OCI-LY7 (cell line): ENCODE results near the gene AUTS2. TPM values are rescaled to one million over a fixed set of nuclear protein-coding genes. Genes with fewer than 3 reads are reported as not detected.

ENCODE experiments used
- BruUV-seq: library from RNA; stranded (reverse); fragments of 400-500 nt; replicated peaks from 2 replicates; lab custom pipeline; 2021; lab: Mats Ljungman, UMichigan
- CTCF ChIA-PET: fragments of 300-600 bp; sonication (Branson Sonifier 250); formaldehyde crosslinking; loops from one replicate; lab custom pipeline; 2022; ENCODE audit warnings: antibody characterized with exemption; ENCODE audit not compliant: unreplicated experiment; lab: Charles Lee
- POLR2A ChIA-PET: fragments of 300-600 bp; sonication (Branson Sonifier 250); formaldehyde crosslinking; loops from one replicate; lab custom pipeline; 2022; ENCODE audit warnings: antibody characterized with exemption; lab: Charles Lee
- DNase-seq: peaks from one replicate; pipeline ENCODE4 v3.0.0-alpha.2; 2015; ENCODE audit warnings: low spot score
- H2AFZ ChIP-seq: fragments of 200-600 bp; sonication (generic), shearing (Covaris generic); 2 replicates; pipeline ENCODE4 v1.6.1; 2014; ENCODE audit warnings: mild to moderate bottlenecking, antibody characterized with exemption, low read length, moderate library complexity
- H3K27ac ChIP-seq: fragments of 200-600 bp; sonication (generic); 2 replicates; pipeline ENCODE4 v1.5.1; 2014; ENCODE audit warnings: mixed run types, low read depth, mild to moderate bottlenecking, moderate library complexity, low read length, inconsistent platforms; ENCODE audit not compliant: poor library complexity, severe bottlenecking
- H3K36me3 ChIP-seq: fragments of 200-600 bp; sonication (generic); 2 replicates; pipeline ENCODE4 v1.6.1; 2014; ENCODE audit warnings: mild to moderate bottlenecking, antibody characterized with exemption, low read length, moderate library complexity, mixed read lengths; ENCODE audit not compliant: insufficient read depth
- H3K4me1 ChIP-seq: fragments of 200-600 bp; sonication (generic); 2 replicates; pipeline ENCODE4 v1.5.1; 2014; ENCODE audit warnings: mild to moderate bottlenecking, low read length; ENCODE audit not compliant: insufficient read depth, poor library complexity, severe bottlenecking
- H3K4me2 ChIP-seq: fragments of 200-600 bp; sonication (generic); 2 replicates; pipeline ENCODE4 v1.6.1; 2014; ENCODE audit warnings: mild to moderate bottlenecking, low read length
- H3K4me3 ChIP-seq: fragments of 200-600 bp; sonication (generic); 2 replicates; pipeline ENCODE4 v1.5.1; 2014; ENCODE audit warnings: mild to moderate bottlenecking, low read depth, low read length; ENCODE audit not compliant: poor library complexity, severe bottlenecking
- H3K79me2 ChIP-seq: fragments of 200-600 bp; sonication (generic); 2 replicates; pipeline ENCODE4 v1.6.1; 2016; ENCODE audit warnings: low read depth, mild to moderate bottlenecking, low read length, moderate library complexity, mixed read lengths; ENCODE audit not compliant: insufficient read depth
- H3K9me2 ChIP-seq: fragments of 200-600 bp; sonication (generic); 2 replicates; pipeline ENCODE4 v1.6.1; 2016; ENCODE audit warnings: mild to moderate bottlenecking, low read length, mixed read lengths; ENCODE audit not compliant: insufficient read depth
- H3K9me3 ChIP-seq: fragments of 200-600 bp; sonication (generic); 2 replicates; pipeline ENCODE4 v1.6.1; 2014; ENCODE audit warnings: mild to moderate bottlenecking, mixed run types, low read length, mixed read lengths
- H4K20me1 ChIP-seq: fragments of 200-600 bp; sonication (generic); 2 replicates; pipeline ENCODE4 v1.6.1; 2014; ENCODE audit warnings: mild to moderate bottlenecking, antibody characterized with exemption, low read length, moderate library complexity, mixed read lengths; ENCODE audit not compliant: insufficient read depth
- EZH2phosphoT487 ChIP-seq: fragments of 200-600 bp; sonication (generic); IDR thresholded peaks from 2 replicates; pipeline ENCODE4 v1.6.1; 2018; ENCODE audit warnings: low read depth, borderline replicate concordance, mild to moderate bottlenecking, mixed run types, antibody characterized with exemption, low read length, moderate library complexity, mixed read lengths
- intact Hi-C: fragments of 100-400 bp; cut with micrococcal nuclease; formaldehyde crosslinking; loops from one replicate; pipeline ENCODE4 v1.10.0; 2022; ENCODE audit not compliant: unreplicated experiment
- total RNA-seq, 2 experiments: library from RNA; depleted of rRNA in 1 of 2; stranded (reverse); fragments of >200 nt in 1 of 2; shearing (Covaris generic) in 1 of 2; gene quantifications; 2 replicates each; pipeline ENCODE4 v1.2.3, GENCODE V29; 2014 to 2022
- TF ChIP-seq, protein P1 (sequence below): fragments of 200-600 bp; sonication (generic); conservative IDR thresholded peaks from 2 replicates; pipeline ENCODE4 v1.5.1; 2014; ENCODE audit warnings: mild to moderate bottlenecking, antibody characterized with exemption, low read length, moderate library complexity, mixed read lengths

AUTS2 gene
- total RNA-seq, 2 experiments from 2014 or later = 37.9 to 78.5 TPM

DNA sequence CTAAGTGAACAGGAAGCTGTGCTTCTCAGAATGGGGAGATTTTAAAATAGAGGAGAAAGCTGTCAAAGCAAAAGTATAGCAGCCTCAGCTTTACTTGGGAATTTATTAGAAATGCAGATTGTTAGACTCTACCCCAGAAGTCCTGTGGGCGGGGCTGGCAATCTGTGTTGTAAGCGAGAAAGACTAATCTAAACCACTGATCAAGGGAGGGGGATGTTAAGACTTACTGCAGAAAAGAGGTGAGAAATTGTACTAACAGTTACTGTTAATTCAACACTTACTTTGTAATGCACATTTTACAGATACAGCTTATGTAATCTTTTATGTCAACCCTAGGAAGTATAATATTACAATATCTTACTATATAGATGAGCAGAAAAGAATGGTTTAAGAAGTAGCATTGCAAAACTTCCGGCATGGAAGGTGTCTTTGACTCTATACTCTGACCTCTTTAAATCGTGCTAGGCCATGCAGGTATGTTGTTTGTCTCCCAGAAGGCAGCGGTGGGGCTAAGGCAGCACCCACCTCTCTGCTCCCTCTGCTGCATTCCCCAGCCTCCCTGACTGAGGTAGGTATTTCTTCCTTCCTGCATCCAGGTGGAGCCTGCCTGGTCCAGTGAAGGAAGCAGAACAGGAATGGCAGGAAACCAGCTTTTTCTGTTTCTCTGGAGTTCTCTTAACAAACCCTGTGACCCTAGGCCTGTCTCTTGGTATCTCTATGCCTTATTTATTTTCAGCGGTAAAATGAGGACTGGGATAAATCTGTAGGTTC, 462.2 kb downstream of the AUTS2 start:
- H3K27ac ChIP-seq = no peak overlapping the region
- H3K36me3 ChIP-seq = no peaks in the 10 kb centered on the region
- no peak overlapping the region for H2AFZ ChIP-seq
- no TSS peak for BruUV-seq
- H3K4me2 ChIP-seq = no peak overlapping the region
- no peak for TF ChIP-seq EZH2phosphoT487
- TF ChIP-seq, protein P1, sequence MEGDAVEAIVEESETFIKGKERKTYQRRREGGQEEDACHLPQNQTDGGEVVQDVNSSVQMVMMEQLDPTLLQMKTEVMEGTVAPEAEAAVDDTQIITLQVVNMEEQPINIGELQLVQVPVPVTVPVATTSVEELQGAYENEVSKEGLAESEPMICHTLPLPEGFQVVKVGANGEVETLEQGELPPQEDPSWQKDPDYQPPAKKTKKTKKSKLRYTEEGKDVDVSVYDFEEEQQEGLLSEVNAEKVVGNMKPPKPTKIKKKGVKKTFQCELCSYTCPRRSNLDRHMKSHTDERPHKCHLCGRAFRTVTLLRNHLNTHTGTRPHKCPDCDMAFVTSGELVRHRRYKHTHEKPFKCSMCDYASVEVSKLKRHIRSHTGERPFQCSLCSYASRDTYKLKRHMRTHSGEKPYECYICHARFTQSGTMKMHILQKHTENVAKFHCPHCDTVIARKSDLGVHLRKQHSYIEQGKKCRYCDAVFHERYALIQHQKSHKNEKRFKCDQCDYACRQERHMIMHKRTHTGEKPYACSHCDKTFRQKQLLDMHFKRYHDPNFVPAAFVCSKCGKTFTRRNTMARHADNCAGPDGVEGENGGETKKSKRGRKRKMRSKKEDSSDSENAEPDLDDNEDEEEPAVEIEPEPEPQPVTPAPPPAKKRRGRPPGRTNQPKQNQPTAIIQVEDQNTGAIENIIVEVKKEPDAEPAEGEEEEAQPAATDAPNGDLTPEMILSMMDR = no peak
- no peaks in the 10 kb centered on the region for H3K9me3 ChIP-seq
- H3K4me3 ChIP-seq = no peak overlapping the region
- intact Hi-C loops = no loop called here
- H3K4me1 ChIP-seq = no peaks in the 10 kb centered on the region
- no peaks in the 10 kb centered on the region for H3K9me2 ChIP-seq
- CTCF ChIA-PET = no interaction called here
- no peak for DNase-seq
- H4K20me1 ChIP-seq = no peaks in the 10 kb centered on the region
- no peaks in the 10 kb centered on the region for H3K79me2 ChIP-seq
- POLR2A ChIA-PET = interaction anchor here (0.6 to 1.6 kb wide), 4 partner anchors 9 to 1019 kb away, joined by 3 to 5 read pairs (median 4); no protein-coding TSS in a partner anchor

GRCh38 chr7:70063371-70063770, 465.1 kb downstream of the AUTS2 start:
- TF ChIP-seq, protein P1 = no peak
- no peak for TF ChIP-seq EZH2phosphoT487
- no peaks in the 10 kb centered on the region for H3K4me1 ChIP-seq
- no peak for DNase-seq
- no peaks in the 10 kb centered on the region for H3K36me3 ChIP-seq
- CTCF ChIA-PET = interaction anchor here (1.2 kb wide), 1 partner anchor 13 kb away, joined by 4 read pairs; no protein-coding TSS in a partner anchor
- intact Hi-C loops = no loop called here
- BruUV-seq = no TSS peak
- no peaks in the 10 kb centered on the region for H3K79me2 ChIP-seq
- no peaks in the 10 kb centered on the region for H3K9me2 ChIP-seq
- no peak overlapping the region for H3K27ac ChIP-seq
- no peak overlapping the region for H3K4me2 ChIP-seq
- H4K20me1 ChIP-seq = no peaks in the 10 kb centered on the region
- H3K4me3 ChIP-seq = no peak overlapping the region
- H2AFZ ChIP-seq = no peak overlapping the region
- POLR2A ChIA-PET = no interaction called here
- no peaks in the 10 kb centered on the region for H3K9me3 ChIP-seq

- no peak overlapping the region for H3K4me3 ChIP-seq
- CTCF ChIA-PET = interaction anchor here (1.2 kb wide), 1 partner anchor 14 kb away, joined by 4 read pairs; no protein-coding TSS in a partner anchor
- POLR2A ChIA-PET = interaction anchor here (1.0 kb wide), 1 partner anchor 16 kb away, joined by 3 read pairs; no protein-coding TSS in a partner anchor
- H3K4me2 ChIP-seq = no peak overlapping the region
- intact Hi-C loops = no loop called here
- no peak overlapping the region for H2AFZ ChIP-seq
- TF ChIP-seq, protein P1 = no peak
- TF ChIP-seq EZH2phosphoT487 = no peak
- H3K36me3 ChIP-seq = no peaks in the 10 kb centered on the region
- no peaks in the 10 kb centered on the region for H3K4me1 ChIP-seq
- H3K9me2 ChIP-seq = no peaks in the 10 kb centered on the region
- no peaks in the 10 kb centered on the region for H3K9me3 ChIP-seq
- BruUV-seq = no TSS peak
- DNase-seq = no peak
- H4K20me1 ChIP-seq = no peaks in the 10 kb centered on the region
- no peak overlapping the region for H3K27ac ChIP-seq
- H3K79me2 ChIP-seq = no peaks in the 10 kb centered on the region
Observed at GRCh38 chr7:70063927-70064326, 465.7 kb downstream of the AUTS2 start.
